Osteocyte (in vitro differentiated cells): ENCODE data around the gene RBFOX2. TPM values are rescaled to one million over a fixed set of nuclear protein-coding genes. Genes with fewer than 3 reads are reported as not detected.

Experiments used
- DNase-seq: peaks from one replicate; pipeline ENCODE4 v3.0.0; 2021; ENCODE audit warnings: mixed read lengths; ENCODE audit not compliant: unreplicated experiment; ENCODE audit errors: extremely low spot score
- H3K27ac Mint-ChIP-seq: one replicate; pipeline ENCODE4 v1.8.0; 2021; ENCODE audit warnings: mild to moderate bottlenecking, mixed read lengths; ENCODE audit not compliant: unreplicated experiment
- H3K27me3 Mint-ChIP-seq: one replicate; pipeline ENCODE4 v1.8.0; 2021; ENCODE audit warnings: mixed read lengths; ENCODE audit not compliant: unreplicated experiment
- H3K36me3 Mint-ChIP-seq: one replicate; pipeline ENCODE4 v1.8.0; 2021; ENCODE audit warnings: mixed read lengths; ENCODE audit not compliant: unreplicated experiment
- H3K4me1 Mint-ChIP-seq: one replicate; pipeline ENCODE4 v1.8.0; 2021; ENCODE audit warnings: mixed read lengths; ENCODE audit not compliant: unreplicated experiment
- H3K4me3 Mint-ChIP-seq: one replicate; pipeline ENCODE4 v1.8.0; 2021; ENCODE audit warnings: mild to moderate bottlenecking, moderate library complexity, mixed read lengths; ENCODE audit not compliant: unreplicated experiment
- H3K9me3 Mint-ChIP-seq: one replicate; pipeline ENCODE4 v1.8.0; 2021; ENCODE audit warnings: mixed read lengths; ENCODE audit not compliant: unreplicated experiment
- total RNA-seq: library from RNA; stranded (reverse); gene quantifications from 2 replicates; pipeline ENCODE4 v1.2.1, GENCODE V29; 2021
- TF ChIP-seq, protein P1 (sequence below): fragments of 200-600 bp; sonication (generic); IDR thresholded peaks from 2 replicates; pipeline ENCODE4 v1.5.0; 2021; ENCODE audit warnings: antibody characterized with exemption, mild to moderate bottlenecking, moderate library complexity

The RBFOX2 gene
- total RNA-seq, 1 donor from 2014 or later, result 151 TPM

- Mint-ChIP-seq H3K4me3 (no peak overlapping the region), H3K27me3 (no peaks in the 10 kb centered on the region), H3K27ac (no peak overlapping the region), H3K9me3 (no peaks in the 10 kb centered on the region), H3K4me1 (peaks cover 28% of the 10 kb centered on the region), H3K36me3 (no peaks in the 10 kb centered on the region)
- TF ChIP-seq, protein P1, sequence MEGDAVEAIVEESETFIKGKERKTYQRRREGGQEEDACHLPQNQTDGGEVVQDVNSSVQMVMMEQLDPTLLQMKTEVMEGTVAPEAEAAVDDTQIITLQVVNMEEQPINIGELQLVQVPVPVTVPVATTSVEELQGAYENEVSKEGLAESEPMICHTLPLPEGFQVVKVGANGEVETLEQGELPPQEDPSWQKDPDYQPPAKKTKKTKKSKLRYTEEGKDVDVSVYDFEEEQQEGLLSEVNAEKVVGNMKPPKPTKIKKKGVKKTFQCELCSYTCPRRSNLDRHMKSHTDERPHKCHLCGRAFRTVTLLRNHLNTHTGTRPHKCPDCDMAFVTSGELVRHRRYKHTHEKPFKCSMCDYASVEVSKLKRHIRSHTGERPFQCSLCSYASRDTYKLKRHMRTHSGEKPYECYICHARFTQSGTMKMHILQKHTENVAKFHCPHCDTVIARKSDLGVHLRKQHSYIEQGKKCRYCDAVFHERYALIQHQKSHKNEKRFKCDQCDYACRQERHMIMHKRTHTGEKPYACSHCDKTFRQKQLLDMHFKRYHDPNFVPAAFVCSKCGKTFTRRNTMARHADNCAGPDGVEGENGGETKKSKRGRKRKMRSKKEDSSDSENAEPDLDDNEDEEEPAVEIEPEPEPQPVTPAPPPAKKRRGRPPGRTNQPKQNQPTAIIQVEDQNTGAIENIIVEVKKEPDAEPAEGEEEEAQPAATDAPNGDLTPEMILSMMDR, result no peak
- DNase-seq, result no peak
Observed at GRCh38 chr22:35879351-35879750, 149.3 kb downstream of the RBFOX2 start.

- Mint-ChIP-seq H3K36me3 (peaks cover 2% of the 10 kb centered on the region), H3K4me3 (no peak overlapping the region), H3K27ac (no peak overlapping the region), H3K27me3 (no peaks in the 10 kb centered on the region), H3K4me1 (peaks cover 32% of the 10 kb centered on the region), H3K9me3 (no peaks in the 10 kb centered on the region)
- TF ChIP-seq, protein P1, result no peak
- DNase-seq, result no peak
Observed at GRCh38 chr22:35873426-35873825, 155.2 kb downstream of the RBFOX2 start.

GRCh38 chr22:35872451-35872850 lies 156.2 kb downstream of the RBFOX2 start:
- H3K4me3 Mint-ChIP-seq, result no peak overlapping the region
- H3K4me1 Mint-ChIP-seq, result peaks cover 32% of the 10 kb centered on the region
- no peak overlapping the region for H3K27ac Mint-ChIP-seq
- H3K27me3 Mint-ChIP-seq, result no peaks in the 10 kb centered on the region
- no peaks in the 10 kb centered on the region for H3K9me3 Mint-ChIP-seq
- no peak for DNase-seq
- peaks cover 2% of the 10 kb centered on the region for H3K36me3 Mint-ChIP-seq
- TF ChIP-seq, protein P1, result no peak

GRCh38 chr22:35870517-35871293 lies 157.9 kb downstream of the RBFOX2 start:
- H3K27me3 Mint-ChIP-seq, result no peaks in the 10 kb centered on the region
- no peak for DNase-seq

DNA sequence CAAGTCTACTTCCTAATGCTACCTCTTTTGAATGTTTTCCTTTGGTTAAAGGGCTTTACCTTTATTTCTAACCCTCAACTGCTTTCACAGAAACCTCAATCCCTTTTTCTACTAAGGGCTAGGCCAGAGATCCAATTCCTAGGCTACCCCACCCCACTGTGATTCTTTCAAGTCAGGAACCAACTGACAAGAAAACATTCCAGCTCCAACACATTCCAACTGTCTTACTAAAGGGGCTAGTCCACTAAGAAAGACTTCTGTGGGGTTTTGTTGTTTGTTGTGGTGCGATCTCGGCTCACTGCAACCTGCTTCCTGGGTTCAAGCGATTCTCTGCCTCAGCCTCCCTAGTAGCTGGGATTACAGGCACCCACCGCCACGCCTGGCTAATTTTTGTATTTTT lies 159.7 kb downstream of the RBFOX2 start:
- no peak for DNase-seq
- no peak overlapping the region for H3K27ac Mint-ChIP-seq
- H3K27me3 Mint-ChIP-seq, result no peaks in the 10 kb centered on the region
- TF ChIP-seq, protein P1, result no peak
- H3K9me3 Mint-ChIP-seq, result no peaks in the 10 kb centered on the region
- H3K36me3 Mint-ChIP-seq, result peaks cover 2% of the 10 kb centered on the region
- H3K4me1 Mint-ChIP-seq, result peaks cover 30% of the 10 kb centered on the region
- no peak overlapping the region for H3K4me3 Mint-ChIP-seq

More at GRCh38 chr22:35870517-35871293, 157.9 kb downstream of the RBFOX2 start:
- no peaks in the 10 kb centered on the region for H3K9me3 Mint-ChIP-seq
- H3K36me3 Mint-ChIP-seq, result peaks cover 2% of the 10 kb centered on the region
- H3K4me1 Mint-ChIP-seq, result peaks cover 28% of the 10 kb centered on the region
- no peak overlapping the region for H3K4me3 Mint-ChIP-seq
- no peak overlapping the region for H3K27ac Mint-ChIP-seq
- TF ChIP-seq, protein P1, result no peak
